PC-3 (cell line): ENCODE measurements around the gene GPC5.

Experiments
- CTCF ChIP-seq: fragments of 300-600 bp; sonication (generic); conservative IDR thresholded peaks from 2 replicates; pipeline ENCODE4 v1.5.1; 2017; ENCODE audit warnings: antibody characterized with exemption, low read depth, mild to moderate bottlenecking, low read length
- EZH2 ChIP-seq: fragments of 300-600 bp; sonication (generic); IDR thresholded peaks from one replicate; pipeline ENCODE4 v1.6.1; 2017; ENCODE audit warnings: antibody characterized with exemption, mild to moderate bottlenecking, low read length; ENCODE audit not compliant: unreplicated experiment
- EZH2phosphoT487 ChIP-seq: fragments of 300-600 bp; sonication (generic); IDR thresholded peaks from 2 replicates; pipeline ENCODE4 v1.6.1; 2018; ENCODE audit warnings: mild to moderate bottlenecking, antibody characterized with exemption, low read length, borderline replicate concordance

- TF ChIP-seq CTCF = no peak
- no peak for TF ChIP-seq EZH2
- TF ChIP-seq EZH2phosphoT487 = no peak
Observed at GRCh38 chr13:91526543-91527033, 128.2 kb downstream of the GPC5 start.
